T-helper 22 cell (primary cell): ENCODE measurements around the gene RPS15A.
"Not testable (repeated sequence)": the region's sequence is repeated elsewhere in the genome, so short reads cannot be mapped to it uniquely, and the experiment has no call there.

Experiments used
- DNase-seq: peaks from one replicate; pipeline ENCODE4 v3.0.0-alpha.2; 2020; ENCODE audit warnings: low read depth

Gene RPS15A

GRCh38 chr16:18742870-18743269, 47.3 kb downstream of the RPS15A start:
- not testable (repeated sequence) for DNase-seq

GRCh38 chr16:18740027-18740426, 50.1 kb downstream of the RPS15A start:
- DNase-seq: not testable (repeated sequence)

- DNase-seq: not testable (repeated sequence)
Measured at GRCh38 chr16:18738768-18739167, 51.4 kb downstream of the RPS15A start.

- DNase-seq: not testable (repeated sequence)
Measured at GRCh38 chr16:18734279-18734678, 55.9 kb downstream of the RPS15A start.
